GM12872 (cell line): Measurements from ENCODE around the gene TOMT.

Experiments
- TF ChIP-seq, protein P1 (sequence below): IDR thresholded peaks from 3 replicates; pipeline ENCODE4 v1.5.1; 2011; ENCODE audit warnings: low read depth, mild to moderate bottlenecking, low read length, moderate library complexity; ENCODE audit not compliant: insufficient read depth

The TOMT gene

DNA sequence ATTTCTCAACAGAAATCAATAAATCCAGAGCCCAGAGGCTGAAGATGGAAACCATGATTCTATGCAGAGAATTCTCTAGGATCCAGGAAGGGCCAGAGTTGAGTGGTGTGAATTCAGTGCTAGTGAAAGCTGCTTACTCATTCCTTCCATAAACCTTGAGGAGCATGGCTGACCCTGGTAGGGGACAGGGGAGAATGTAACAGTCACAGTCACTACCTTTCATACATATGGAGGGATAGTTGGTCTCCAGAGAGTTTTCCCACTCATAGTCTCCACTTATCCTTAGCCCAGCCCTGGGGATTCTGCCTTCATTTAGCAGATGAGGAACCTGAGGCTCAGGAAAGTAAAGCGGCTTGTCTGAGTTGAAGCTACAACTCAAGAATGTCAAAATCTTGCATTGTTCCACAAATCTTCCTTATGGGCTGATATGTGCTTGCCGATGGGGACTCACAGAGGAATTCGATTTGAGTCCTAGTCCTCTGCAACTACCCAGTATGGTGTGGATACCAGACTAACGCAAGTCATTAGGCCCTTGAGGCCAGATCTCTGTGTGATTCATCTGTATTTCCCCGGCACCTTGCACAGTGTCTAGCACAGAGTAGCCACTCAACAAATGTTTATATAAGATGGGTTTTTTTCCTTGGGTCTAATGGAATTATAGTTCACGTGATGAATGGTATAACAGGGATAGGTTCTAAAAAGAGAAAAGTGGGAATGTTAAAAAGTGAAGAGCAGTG is 10.5 kb downstream of the TOMT start:
- TF ChIP-seq, protein P1, sequence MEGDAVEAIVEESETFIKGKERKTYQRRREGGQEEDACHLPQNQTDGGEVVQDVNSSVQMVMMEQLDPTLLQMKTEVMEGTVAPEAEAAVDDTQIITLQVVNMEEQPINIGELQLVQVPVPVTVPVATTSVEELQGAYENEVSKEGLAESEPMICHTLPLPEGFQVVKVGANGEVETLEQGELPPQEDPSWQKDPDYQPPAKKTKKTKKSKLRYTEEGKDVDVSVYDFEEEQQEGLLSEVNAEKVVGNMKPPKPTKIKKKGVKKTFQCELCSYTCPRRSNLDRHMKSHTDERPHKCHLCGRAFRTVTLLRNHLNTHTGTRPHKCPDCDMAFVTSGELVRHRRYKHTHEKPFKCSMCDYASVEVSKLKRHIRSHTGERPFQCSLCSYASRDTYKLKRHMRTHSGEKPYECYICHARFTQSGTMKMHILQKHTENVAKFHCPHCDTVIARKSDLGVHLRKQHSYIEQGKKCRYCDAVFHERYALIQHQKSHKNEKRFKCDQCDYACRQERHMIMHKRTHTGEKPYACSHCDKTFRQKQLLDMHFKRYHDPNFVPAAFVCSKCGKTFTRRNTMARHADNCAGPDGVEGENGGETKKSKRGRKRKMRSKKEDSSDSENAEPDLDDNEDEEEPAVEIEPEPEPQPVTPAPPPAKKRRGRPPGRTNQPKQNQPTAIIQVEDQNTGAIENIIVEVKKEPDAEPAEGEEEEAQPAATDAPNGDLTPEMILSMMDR, result no peak

DNA sequence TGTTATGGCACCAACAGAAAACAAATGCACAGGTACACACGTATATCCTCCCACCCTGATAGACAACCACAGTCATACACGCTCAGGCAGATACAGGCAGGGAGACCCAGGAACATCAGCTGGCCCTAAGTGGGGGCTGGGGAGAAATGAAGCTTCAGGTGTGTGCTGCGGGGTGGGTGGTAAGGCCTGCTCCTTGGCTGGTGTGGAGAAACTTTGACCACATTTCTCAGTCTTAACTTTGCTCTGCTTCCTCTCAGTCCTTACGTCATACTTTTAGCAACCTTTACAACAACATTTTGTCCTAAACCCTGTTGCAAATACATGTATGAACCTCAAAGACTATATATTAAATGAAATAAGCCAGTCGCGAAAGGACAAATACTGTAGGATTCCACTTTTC is 13.5 kb downstream of the TOMT start:
- TF ChIP-seq, protein P1, result no peak

DNA sequence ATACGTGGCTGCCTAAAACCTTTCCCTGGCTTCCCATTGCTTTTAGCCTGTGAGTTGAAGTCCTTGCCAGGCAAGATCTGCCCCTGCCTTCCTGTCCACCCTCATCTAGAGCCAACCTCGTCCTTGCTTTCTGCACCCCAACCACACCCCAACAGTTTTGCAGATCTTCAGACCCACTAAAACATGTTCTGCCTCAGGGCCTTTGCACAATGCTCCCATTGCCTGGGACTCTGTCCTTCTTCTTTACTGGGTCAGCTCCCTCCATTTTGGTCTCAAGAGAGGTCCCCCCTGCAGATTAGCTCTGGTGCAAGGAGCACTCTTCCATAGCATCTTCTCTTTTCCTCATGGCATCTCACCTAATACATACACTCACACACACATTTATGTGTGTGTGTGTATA is 15.2 kb downstream of the TOMT start:
- TF ChIP-seq, protein P1, result no peak

DNA sequence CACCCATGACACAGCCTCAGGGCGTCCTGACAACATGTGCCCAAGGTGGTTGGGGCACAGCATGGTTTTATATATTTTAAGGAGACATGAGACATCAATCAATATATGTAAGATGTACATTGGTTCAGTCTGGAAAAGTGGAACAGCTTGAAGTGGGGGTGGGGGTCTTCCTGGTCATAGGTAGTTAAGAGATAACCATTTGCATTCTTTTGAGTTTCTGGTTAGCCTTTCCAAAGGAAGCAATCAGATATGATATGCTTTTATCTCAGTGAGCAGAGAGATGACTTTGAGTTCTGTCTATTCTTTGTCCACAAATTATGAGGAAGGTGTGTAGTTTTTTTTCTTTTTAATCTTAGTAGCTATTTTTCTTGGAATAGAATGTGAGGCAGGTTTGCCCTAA is 16.9 kb downstream of the TOMT start:
- TF ChIP-seq, protein P1, result no peak

DNA sequence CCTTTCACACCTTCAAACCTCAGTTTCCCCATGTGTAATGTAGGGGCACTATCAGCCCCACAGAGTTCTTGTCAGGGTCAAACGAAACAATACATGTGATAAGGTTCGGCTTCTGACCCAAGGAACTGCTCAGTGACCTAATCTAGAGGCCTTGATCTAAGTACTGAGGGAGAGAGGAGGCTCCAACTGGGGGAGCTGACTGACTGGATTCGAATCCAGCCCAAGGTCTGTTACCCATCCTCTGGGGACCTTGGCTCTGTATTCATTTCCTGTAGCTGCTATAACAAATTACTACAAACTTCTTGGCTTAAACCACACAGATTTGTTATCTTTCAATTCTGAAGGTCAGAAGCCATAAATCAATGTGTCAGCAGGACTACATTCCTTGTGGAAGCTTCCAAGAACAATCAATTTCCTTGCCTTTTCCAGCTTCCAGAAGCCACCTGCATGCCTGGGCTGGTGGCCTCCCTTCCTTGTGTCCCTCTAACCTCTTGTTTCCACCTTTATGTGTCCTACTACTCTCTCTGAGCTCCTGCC is 17.5 kb downstream of the TOMT start:
- TF ChIP-seq, protein P1, result no peak

DNA sequence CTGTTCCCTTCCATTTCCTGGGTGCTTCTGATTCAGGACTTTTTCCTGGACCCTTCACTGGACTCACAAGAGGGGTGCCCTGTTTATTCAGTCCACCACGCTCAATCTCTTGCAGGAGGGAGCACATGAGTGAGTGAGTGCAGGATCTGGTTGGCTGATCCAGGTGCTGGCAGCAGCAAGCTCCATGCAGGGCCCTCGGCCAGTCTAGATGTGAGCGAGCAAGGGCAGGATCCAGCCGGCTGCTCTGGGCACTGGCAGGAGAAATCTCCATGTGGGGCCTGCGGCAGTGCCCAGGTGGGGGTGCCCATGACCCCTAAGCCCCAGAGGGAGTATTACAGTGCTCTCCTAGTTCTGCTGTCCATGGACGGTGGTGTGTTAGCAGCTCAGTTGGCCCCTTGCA is 18.3 kb downstream of the TOMT start:
- TF ChIP-seq, protein P1, result no peak

DNA sequence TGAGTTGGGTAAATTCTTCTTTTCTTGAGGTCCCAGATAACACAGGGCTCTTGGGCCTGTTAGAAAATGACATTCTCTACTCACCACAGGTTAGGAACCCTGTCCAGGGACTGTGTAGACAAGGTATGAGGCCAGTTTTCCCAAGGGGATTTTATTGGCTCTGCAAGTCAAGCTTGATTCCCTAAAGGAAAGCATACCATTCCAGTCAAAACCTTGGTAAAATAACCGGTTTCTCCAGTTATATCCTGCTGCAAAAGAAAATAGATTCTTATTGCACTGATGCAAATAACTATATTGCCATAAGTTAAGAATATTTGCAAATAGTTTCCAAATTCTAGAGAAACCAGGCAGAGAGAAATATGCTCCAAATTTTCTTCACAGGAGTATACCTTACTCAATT is 20.2 kb downstream of the TOMT start:
- TF ChIP-seq, protein P1, result no peak

DNA sequence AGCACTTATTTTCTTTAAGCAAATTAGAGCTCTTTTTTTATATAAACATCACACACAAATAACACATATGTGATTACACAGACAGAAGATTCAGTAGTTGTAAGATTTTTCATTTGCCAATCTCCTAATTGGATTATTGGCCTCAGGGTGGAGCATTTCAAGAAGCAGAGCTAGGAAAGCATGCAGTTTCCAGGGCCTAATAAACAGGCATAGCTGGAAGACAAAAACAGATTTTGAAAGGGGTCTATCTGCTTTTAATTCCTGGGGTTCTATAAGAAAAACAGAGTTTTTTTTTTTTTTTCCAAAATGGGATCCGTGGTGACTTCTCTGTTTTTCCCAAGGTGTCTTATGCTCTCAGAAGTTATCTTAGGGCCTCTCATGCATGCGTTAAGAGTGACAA is 22.2 kb downstream of the TOMT start:
- TF ChIP-seq, protein P1, result no peak
